Type B pancreatic cell (in vitro differentiated cells): ENCODE measurements around the gene ABCF3. TPM values are rescaled to one million over a fixed set of nuclear protein-coding genes. Genes with fewer than 3 reads are reported as not detected.
A peak's percentile ranks its signal among the peaks of the same experiment; 100 is the strongest.

Experiments used
- DNase-seq: peaks from one replicate; pipeline ENCODE4 v3.0.0; 2021; ENCODE audit warnings: mixed read lengths; ENCODE audit not compliant: unreplicated experiment; ENCODE audit errors: extremely low spot score
- H3K27ac Mint-ChIP-seq: 2 replicates; pipeline ENCODE4 v1.8.0; 2021; ENCODE audit warnings: mild to moderate bottlenecking, mixed read lengths
- H3K27me3 Mint-ChIP-seq: 2 replicates; pipeline ENCODE4 v1.8.0; 2021; ENCODE audit warnings: mixed read lengths
- H3K36me3 Mint-ChIP-seq: 2 replicates; pipeline ENCODE4 v1.8.0; 2021; ENCODE audit warnings: mixed read lengths
- H3K4me1 Mint-ChIP-seq: one replicate; pipeline ENCODE4 v1.8.0; 2021; ENCODE audit warnings: mixed read lengths; ENCODE audit not compliant: unreplicated experiment
- H3K4me3 Mint-ChIP-seq: 2 replicates; pipeline ENCODE4 v1.8.0; 2021; ENCODE audit warnings: mild to moderate bottlenecking, mixed read lengths
- H3K9me3 Mint-ChIP-seq: 2 replicates; pipeline ENCODE4 v1.8.0; 2021; ENCODE audit warnings: mixed read lengths
- CTCF ChIP-seq: fragments of 200-600 bp; sonication (generic); conservative IDR thresholded peaks from 2 replicates; pipeline ENCODE4 v1.5.0; 2021; ENCODE audit warnings: antibody characterized with exemption, mild to moderate bottlenecking
- total RNA-seq: library from RNA; stranded (reverse); gene quantifications from 2 replicates; pipeline ENCODE4 v1.2.1, GENCODE V29; 2021; ENCODE audit warnings: low replicate concordance

ABCF3 gene
- total RNA-seq, 1 donor from 2014 or later, result 72.3 TPM

- Mint-ChIP-seq H3K27me3 (peaks cover 55% of the 10 kb centered on the region), H3K27ac (no peak overlapping the region)
Observed at GRCh38 chr3:184234671-184235380, 48.8 kb downstream of the ABCF3 start.

GRCh38 chr3:184235381-184236032, 49.5 kb downstream of the ABCF3 start:
- no peak overlapping the region for H3K4me3 Mint-ChIP-seq
- peaks cover 55% of the 10 kb centered on the region for H3K27me3 Mint-ChIP-seq
- TF ChIP-seq CTCF, result no peak
- H3K4me1 Mint-ChIP-seq, result peaks cover 7% of the 10 kb centered on the region
- DNase-seq, result no peak
- H3K36me3 Mint-ChIP-seq, result no peaks in the 10 kb centered on the region
- H3K27ac Mint-ChIP-seq, result no peak overlapping the region
- H3K9me3 Mint-ChIP-seq, result no peaks in the 10 kb centered on the region

More at GRCh38 chr3:184234671-184235380, 48.8 kb downstream of the ABCF3 start:
- Mint-ChIP-seq H3K4me3 (no peak overlapping the region), H3K4me1 (peaks cover 7% of the 10 kb centered on the region), H3K9me3 (no peaks in the 10 kb centered on the region), H3K36me3 (no peaks in the 10 kb centered on the region)
- DNase-seq, result no peak
- TF ChIP-seq CTCF, result no peak

GRCh38 chr3:184236033-184236410, 50.0 kb downstream of the ABCF3 start:
- Mint-ChIP-seq H3K9me3 (no peaks in the 10 kb centered on the region), H3K4me3 (no peak overlapping the region), H3K27me3 (peaks cover 52% of the 10 kb centered on the region), H3K36me3 (no peaks in the 10 kb centered on the region), H3K27ac (no peak overlapping the region), H3K4me1 (peaks cover 5% of the 10 kb centered on the region)
- DNase-seq, result no peak
- TF ChIP-seq CTCF, result no peak

GRCh38 chr3:184236636-184237035, 50.6 kb downstream of the ABCF3 start:
- Mint-ChIP-seq H3K9me3 (no peaks in the 10 kb centered on the region), H3K36me3 (no peaks in the 10 kb centered on the region), H3K4me1 (no peaks in the 10 kb centered on the region), H3K4me3 (no peak overlapping the region), H3K27ac (no peak overlapping the region), H3K27me3 (peaks cover 46% of the 10 kb centered on the region)
- no peak for TF ChIP-seq CTCF
- no peak for DNase-seq

- Mint-ChIP-seq H3K9me3 (no peaks in the 10 kb centered on the region), H3K36me3 (no peaks in the 10 kb centered on the region), H3K4me3 (no peak overlapping the region), H3K27ac (peak overlapping the region; percentile 34), H3K4me1 (no peaks in the 10 kb centered on the region), H3K27me3 (peaks cover 40% of the 10 kb centered on the region)
- no peak for DNase-seq
- no peak for TF ChIP-seq CTCF
Observed at GRCh38 chr3:184237211-184237610, 51.2 kb downstream of the ABCF3 start.
